Stimulated activated CD8-positive, alpha-beta memory T cell treated with anti-CD3 and anti-CD28 coated beads, Interleukin-15, amount 100 ng/mL, for 4 hours (primary cell): Measurements from ENCODE around the gene HIVEP2.

Source experiments
- DNase-seq, 2 donors: peaks; one replicate each; pipeline ENCODE4 v3.0.0-alpha.2; 2020; ENCODE audit warnings: low read depth in 2 of 2

Gene HIVEP2

DNA sequence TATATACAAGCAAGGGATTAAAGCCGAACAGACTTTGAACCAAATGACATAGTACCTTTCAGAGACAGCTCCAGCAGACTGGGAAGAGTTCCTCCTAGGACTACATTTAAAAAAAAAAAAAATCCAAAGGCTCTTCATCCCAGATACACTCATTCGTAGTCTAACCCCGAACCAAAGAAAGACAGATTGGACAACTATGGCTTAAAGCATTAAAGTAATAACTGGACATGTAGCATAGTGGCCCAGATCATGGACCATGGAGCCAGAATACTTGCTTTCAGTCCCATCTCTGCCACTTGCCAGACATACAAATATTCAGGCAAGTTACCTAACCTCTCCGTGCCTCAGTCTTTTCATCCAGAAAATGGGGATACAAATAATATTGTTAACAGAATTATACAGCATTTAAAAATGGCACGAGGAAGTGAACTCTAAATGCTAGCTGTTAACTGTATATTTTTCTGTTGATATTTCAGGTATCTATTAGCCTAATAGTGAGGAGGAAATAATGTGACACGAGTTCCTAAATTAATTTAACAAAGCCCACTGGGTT lies 123.7 kb downstream of the HIVEP2 start:
- DNase-seq, result no peak

DNA sequence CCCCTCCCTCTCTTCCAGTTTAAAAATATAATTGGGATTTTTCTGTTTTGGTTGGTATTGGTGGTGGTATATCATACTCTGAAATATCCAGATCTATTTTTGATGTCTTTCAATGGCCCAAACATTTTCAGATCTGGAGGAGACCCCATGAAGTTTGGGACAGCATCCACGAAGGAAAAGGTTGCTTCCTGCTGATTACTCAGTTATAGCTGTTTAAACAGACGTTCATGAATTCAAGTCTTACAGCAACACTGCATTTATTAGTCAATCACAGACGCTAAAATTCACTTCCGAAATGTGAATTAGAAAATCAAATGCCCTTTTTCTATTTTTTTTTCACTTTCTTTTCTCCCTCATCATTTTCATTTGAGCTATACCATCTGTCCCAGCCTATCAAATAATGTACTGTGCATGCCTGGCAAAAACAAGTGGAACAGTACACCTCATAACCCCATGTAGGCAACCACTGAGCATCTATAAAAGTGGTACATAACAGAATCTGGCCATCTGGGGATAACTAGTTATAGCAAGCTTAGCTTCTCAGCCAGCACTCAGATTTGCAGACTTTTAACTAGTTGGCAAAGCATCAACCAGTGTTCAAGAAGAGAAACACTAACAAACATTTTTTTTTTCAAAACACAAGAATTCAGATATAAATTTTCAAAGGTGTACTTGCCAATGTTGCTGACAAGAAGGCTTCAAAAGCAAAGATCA lies 124.5 kb downstream of the HIVEP2 start:
- no peak for DNase-seq

DNA sequence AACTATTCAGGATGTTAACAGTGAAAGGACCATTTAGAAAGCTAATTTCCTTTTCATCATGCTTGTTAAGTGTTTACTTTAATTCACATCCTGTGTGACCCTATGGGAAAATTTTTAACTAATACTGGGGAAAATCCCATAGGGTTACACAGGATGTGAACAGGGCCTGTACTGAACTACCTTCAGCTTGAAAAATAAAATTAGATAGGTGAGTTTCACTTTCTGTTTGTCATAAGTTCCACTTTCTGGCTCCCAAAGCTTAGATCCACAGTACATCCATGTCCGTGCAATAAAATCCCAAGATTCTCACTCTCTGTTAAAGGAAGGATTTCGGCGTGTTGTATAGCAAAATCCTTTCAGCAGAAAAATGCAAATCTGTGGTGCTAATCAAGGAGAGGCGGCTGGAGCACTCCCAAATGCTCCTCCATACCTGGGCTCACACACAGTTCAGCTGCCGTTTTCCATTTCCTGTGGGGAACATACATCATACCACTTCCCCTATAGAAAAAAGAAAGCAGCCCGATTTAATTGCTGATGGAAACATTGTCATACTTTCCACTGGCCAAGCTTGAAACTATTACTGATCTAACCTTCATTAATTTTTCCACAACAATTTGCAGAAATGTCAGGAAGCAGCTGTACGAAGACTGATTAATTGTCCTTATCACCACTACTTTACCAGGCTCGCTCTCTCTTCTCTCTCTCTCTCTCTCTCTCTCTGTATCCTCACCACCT lies 125.2 kb downstream of the HIVEP2 start:
- peak; percentile 28 to 30 for DNase-seq

GRCh38 chr6:142816486-142816885 lies 128.5 kb downstream of the HIVEP2 start:
- DNase-seq, result no peak

- no peak for DNase-seq
Measured at GRCh38 chr6:142816031-142816430, 128.9 kb downstream of the HIVEP2 start.

DNA sequence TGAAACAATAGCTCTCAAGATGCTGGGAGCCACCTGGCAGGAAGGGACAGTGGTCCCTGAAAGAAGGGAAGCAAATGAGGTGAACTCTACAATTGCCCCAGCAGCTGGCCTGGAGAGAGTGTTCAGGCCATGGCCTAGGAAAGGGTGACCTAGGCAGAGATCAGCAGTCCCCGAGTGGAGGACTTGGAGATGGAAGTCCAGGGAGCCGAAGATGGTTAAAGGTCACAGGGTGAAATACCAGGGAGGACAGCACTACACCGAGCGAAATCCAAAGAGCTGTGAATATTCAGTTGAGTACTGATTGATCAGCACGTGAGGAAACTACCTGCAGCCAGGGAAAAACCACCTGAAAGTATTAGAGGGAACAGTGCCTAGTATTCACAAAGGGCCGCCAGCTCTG lies 133.1 kb downstream of the HIVEP2 start:
- no peak for DNase-seq

DNA sequence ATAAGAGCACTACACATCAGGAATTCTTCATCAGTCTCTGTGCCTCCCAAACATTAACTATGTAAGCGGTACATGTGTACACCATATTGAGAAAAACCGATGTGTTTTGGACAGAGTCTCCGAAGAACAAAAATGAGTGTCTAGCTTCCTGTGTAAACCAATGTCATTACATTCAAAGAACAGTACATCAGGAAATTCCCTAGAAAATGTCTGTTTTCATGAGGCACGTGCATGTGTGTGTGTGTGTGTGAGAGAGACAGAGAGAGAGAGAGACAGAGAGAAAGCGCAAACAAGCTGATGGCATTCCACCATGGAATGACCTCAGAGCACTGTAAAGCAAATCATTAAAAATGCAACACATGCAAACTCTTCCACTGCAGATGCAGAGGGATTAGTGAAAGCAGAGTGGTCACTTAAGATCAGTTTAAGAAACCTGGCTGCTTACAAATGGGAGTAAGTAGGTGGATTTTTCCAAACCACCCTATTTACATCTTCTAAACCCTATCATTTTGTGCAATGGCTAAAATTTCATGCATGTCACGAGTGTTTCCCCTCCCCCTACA lies 133.9 kb downstream of the HIVEP2 start:
- no peak for DNase-seq

DNA sequence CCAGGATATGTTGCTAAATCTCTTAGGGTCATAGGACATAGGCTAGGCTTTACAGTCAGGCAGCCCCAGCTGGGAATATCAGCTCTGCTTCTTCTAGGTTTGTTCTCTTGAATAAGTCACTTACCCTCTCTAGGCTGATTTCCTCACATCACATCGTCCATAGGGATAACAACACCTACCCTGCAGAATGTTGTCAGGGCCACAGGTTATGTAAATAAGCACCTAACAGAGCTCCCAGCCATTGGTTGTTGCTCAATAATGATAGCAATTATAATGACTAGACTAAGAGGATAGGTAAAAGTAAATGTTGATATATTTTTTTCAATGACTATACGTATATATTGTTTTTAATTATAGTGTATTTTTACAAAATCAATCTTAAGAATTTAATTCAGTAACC lies 135.0 kb downstream of the HIVEP2 start:
- DNase-seq, result no peak

DNA sequence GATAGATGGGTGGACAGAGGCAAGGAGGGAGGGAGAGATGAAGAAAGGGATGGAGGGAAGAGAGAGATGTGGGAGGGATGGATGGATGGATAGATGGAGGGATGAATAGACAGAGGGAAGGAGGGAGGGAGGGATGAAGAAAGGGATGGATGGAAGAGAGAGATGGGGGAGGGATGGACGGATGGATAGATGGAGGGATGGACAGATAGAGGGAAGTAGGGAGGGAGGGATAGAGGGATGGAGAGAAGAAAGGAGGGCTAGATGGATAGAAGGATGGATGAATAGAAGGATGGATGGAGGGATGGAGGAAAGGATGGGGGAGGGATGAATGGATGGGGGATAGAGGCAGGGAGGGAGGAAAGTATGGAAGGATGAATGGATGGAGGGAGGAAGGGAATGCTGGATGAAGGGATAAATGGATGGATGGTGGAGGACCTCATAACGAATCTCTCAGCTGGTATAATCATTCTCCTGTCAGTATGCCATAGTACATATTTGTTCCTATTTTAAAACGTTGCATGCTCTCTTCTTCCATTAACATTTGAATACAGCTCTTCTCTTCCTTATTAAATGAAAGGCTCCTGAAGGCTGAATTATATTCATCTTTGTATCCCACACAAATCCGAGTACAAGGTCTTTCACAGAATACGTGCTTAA lies 136.4 kb downstream of the HIVEP2 start:
- DNase-seq, result no peak

GRCh38 chr6:142805042-142805441 lies 139.9 kb downstream of the HIVEP2 start:
- no peak for DNase-seq

DNA sequence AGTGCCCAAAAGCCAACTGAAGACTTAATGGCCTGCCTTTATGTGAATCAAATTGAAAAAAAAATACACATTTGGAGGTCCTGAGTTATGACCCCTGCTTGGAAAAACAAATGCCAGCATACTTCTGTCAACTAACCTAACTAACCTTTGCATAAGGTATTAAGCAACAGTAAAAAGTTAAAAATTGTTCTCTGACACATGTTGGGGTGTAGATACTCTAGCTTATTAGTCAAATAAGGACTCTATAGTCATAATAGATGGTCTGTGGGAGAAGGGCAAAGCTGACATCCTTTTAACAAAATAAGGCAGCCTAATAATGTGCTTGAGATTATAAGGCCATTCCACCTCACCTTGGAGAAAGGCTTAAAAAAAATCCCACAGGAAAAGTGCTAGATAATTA lies 140.5 kb downstream of the HIVEP2 start:
- no peak for DNase-seq

DNA sequence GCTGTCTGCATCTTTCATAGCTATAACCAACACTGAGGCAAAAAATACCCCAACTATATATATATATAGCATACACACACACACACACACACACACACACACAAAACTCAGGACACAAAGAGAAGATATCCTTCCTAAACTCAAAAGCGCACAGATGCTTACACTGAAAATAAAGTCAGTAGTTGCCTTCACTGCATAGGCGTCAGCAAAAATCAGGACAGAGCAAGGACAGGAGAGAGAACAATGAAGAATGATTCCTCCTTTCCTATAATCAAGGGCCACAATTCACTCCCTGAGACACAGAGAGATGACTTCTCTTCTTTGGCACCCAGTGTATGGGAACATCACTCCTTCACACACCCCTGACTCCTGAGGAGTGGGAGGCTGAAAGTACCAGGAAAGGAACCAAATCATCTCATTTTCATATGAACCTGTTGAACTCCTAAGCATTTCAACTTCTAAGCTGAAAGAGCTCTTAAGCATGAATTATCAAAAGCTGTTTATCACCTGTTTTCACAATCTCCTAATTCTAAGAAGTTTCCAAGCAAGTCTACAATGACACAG lies 141.4 kb downstream of the HIVEP2 start:
- no peak for DNase-seq

- DNase-seq, result no peak
Measured at GRCh38 chr6:142803032-142803431, 141.9 kb downstream of the HIVEP2 start.

DNA sequence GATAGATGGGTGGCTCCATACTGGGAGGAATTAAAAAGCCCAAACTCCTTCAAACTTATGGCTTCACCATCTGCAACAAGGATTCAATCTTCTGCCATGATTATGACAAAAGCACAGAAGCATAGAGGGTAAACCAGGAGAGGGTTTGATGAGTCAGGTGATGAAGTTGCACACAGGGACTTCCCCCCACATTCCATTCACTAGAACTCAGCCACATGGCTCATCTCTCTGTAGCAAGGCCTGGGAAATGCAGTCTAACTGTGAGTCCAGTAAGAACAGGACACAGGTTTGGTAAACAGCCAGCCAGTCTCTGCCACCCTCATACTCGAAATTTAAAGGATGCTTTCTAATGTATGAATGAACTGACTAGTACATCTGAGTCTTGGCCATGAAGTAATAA lies 142.9 kb downstream of the HIVEP2 start:
- DNase-seq, result peak in 1 of 2 donors; percentile 32

GRCh38 chr6:142800240-142800639 lies 144.7 kb downstream of the HIVEP2 start:
- no peak for DNase-seq

GRCh38 chr6:142799639-142800038 lies 145.3 kb downstream of the HIVEP2 start:
- DNase-seq, result no peak

- no peak for DNase-seq
Measured at GRCh38 chr6:142797159-142797558, 147.8 kb downstream of the HIVEP2 start.

DNA sequence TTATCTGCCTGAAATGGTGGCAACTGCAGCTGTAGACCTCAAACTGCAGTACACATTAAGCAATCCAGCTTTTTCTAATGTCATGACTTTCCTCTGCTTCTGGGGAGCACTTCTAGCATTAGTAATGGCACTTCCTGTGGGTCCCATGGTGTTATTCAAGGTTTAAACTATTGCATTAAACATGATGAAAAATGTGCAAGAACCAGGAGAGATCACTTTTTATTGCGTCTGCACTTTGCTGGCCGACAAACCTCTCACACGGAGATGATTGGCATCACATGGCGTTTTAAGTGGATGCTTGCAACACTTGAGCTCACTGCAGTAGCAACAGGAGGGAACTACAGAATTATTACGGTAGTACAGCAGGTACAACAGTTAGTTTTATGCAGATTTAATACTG lies 148.4 kb downstream of the HIVEP2 start:
- DNase-seq, result no peak

GRCh38 chr6:142796024-142796423 lies 149.0 kb downstream of the HIVEP2 start:
- no peak for DNase-seq

- DNase-seq, result no peak
Measured at GRCh38 chr6:142794424-142794823, 150.6 kb downstream of the HIVEP2 start.

DNA sequence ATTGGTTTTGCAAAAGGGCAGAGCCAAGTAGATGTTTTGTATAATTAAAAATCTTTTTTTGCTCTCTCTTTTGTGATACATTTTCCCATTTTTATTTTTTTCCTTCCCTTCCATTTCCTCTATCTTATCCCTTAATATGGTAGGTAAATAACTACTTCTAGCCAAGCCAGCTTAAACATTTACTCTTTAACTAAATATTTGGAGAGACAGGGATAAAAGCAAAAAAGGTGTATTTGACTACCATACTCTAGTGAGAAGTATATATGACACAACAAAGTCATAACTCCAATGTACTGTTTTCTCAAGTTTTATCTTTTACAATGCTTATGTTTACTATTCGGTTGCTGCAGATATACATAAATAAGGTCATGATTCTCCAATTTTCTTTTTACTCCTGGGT lies 154.7 kb downstream of the HIVEP2 start:
- DNase-seq, result no peak

- DNase-seq, result no peak
Measured at GRCh38 chr6:142787422-142787821, 157.6 kb downstream of the HIVEP2 start.
